ENCODE results near the gene OBSCN.

The OBSCN gene

GRCh38 chr1:228341450-228341813 is 133.6 kb downstream of the OBSCN start:
- no peak for DNase-seq (ENCODE audit: low spot score)

- DNase-seq (ENCODE audit: low spot score): no peak
Observed at GRCh38 chr1:228341814-228342626, 134.2 kb downstream of the OBSCN start.

- no peak for DNase-seq (ENCODE audit: low spot score)
Observed at GRCh38 chr1:228342627-228343190, 134.9 kb downstream of the OBSCN start.

- DNase-seq (ENCODE audit: low spot score): no peak
Observed at GRCh38 chr1:228343191-228343661, 135.4 kb downstream of the OBSCN start.

- no peak for DNase-seq (ENCODE audit: low spot score)
Observed at GRCh38 chr1:228344631-228345072, 136.8 kb downstream of the OBSCN start.

GRCh38 chr1:228345201-228345930 is 137.5 kb downstream of the OBSCN start:
- no peak for DNase-seq (ENCODE audit: low spot score)

- no peak for DNase-seq (ENCODE audit: low spot score)
Observed at GRCh38 chr1:228346731-228347130, 138.9 kb downstream of the OBSCN start.

GRCh38 chr1:228347181-228347580 is 139.3 kb downstream of the OBSCN start:
- no peak for DNase-seq (ENCODE audit: low spot score)

GRCh38 chr1:228348708-228349467 is 141.0 kb downstream of the OBSCN start:
- no peak for DNase-seq (ENCODE audit: low spot score)

GRCh38 chr1:228349701-228350171 is 141.9 kb downstream of the OBSCN start:
- no peak for DNase-seq (ENCODE audit: low spot score)

GRCh38 chr1:228350179-228350742 is 142.4 kb downstream of the OBSCN start:
- no peak for DNase-seq (ENCODE audit: low spot score)

- no peak for DNase-seq (ENCODE audit: low spot score)
Observed at GRCh38 chr1:228350831-228351781, 143.3 kb downstream of the OBSCN start.

GRCh38 chr1:228351850-228352249 is 144.0 kb downstream of the OBSCN start:
- DNase-seq (ENCODE audit: low spot score): no peak

GRCh38 chr1:228352677-228353481 is 145.0 kb downstream of the OBSCN start:
- no peak for DNase-seq (ENCODE audit: low spot score)

GRCh38 chr1:228353601-228354371 is 145.9 kb downstream of the OBSCN start:
- DNase-seq (ENCODE audit: low spot score): no peak

- DNase-seq (ENCODE audit: low spot score): no peak
Observed at GRCh38 chr1:228354390-228355320, 146.8 kb downstream of the OBSCN start.

- DNase-seq (ENCODE audit: low spot score): no peak
Observed at GRCh38 chr1:228356897-228357680, 149.2 kb downstream of the OBSCN start.
